ENCODE data around the gene PI4KB.
A peak's percentile ranks its signal among the peaks of the same experiment; 100 is the strongest.

Gene PI4KB

GRCh38 chr1:151318975-151319374, 8.2 kb downstream of the PI4KB start:
- H3K9me3 ChIP-seq (ENCODE audit: control extremely low read depth in 1 of 5, control insufficient read depth in 4 of 5, insufficient read depth in 2 of 5, low read depth in 1 of 5, low read length in 4 of 5), result no peaks in the 10 kb centered on the region
- H3K27ac ChIP-seq (ENCODE audit: insufficient read depth in 1 of 2, low read depth in 1 of 2, low read length in 2 of 2, poor library complexity in 1 of 2, severe bottlenecking in 2 of 2), result no peak overlapping the region
- H3K4me3 ChIP-seq (ENCODE audit: control insufficient read depth in 1 of 7, extremely low read depth in 1 of 7, insufficient read depth in 4 of 7, low read depth in 2 of 7, low read length in 6 of 7), result no peak overlapping the region
- 100% methylated on average over 2 of the region's 3 CpGs for WGBS (ENCODE audit: insufficient coverage)
- DNase-seq, result no peak
- no peaks in the 10 kb centered on the region for H3K27me3 ChIP-seq (replicated peaks in 2 of 5; ENCODE audit: control insufficient read depth in 4 of 5, insufficient read depth in 5 of 5, low read length in 4 of 5)
- peaks cover 14 to 68% (median 49%) of the 10 kb centered on the region in 4 experiments for H3K36me3 ChIP-seq (ENCODE audit: control insufficient read depth in 4 of 4, insufficient read depth in 4 of 4, low read length in 3 of 4)
- ChIA-PET POLR2A (no interaction called here), CTCF (interaction anchor here (0.9 to 41.8 kb wide), 3 partner anchors 6 to 618 kb away, joined by 3 to 644 read pairs (median 644); partner anchors contain the start of gene PI4KB)
- H3K4me1 ChIP-seq (ENCODE audit: control extremely low read depth in 1 of 4, control insufficient read depth in 4 of 4, insufficient read depth in 4 of 4, low read length in 3 of 4), result no peaks in the 10 kb centered on the region

GRCh38 chr1:151315565-151316235, 11.5 kb downstream of the PI4KB start:
- CTCF ChIA-PET, result interaction anchor here (41.8 kb wide), 1 partner anchor 17 kb away, joined by 644 read pairs; the partner anchor contains the start of gene PI4KB
- DNase-seq, result no peak
- Histone ChIP-seq H3K36me3 (ENCODE audit: control insufficient read depth in 4 of 4, insufficient read depth in 4 of 4, low read length in 3 of 4) (peaks cover 21 to 79% (median 60%) of the 10 kb centered on the region in 4 experiments), H3K9me3 (ENCODE audit: control extremely low read depth in 1 of 5, control insufficient read depth in 4 of 5, insufficient read depth in 2 of 5, low read depth in 1 of 5, low read length in 4 of 5) (no peaks in the 10 kb centered on the region), H3K27me3 (replicated peaks in 2 of 5; ENCODE audit: control insufficient read depth in 4 of 5, insufficient read depth in 5 of 5, low read length in 4 of 5) (no peaks in the 10 kb centered on the region), H3K4me3 (ENCODE audit: control insufficient read depth in 1 of 7, extremely low read depth in 1 of 7, insufficient read depth in 4 of 7, low read depth in 2 of 7, low read length in 6 of 7) (no peak overlapping the region), H3K4me1 (ENCODE audit: control extremely low read depth in 1 of 4, control insufficient read depth in 4 of 4, insufficient read depth in 4 of 4, low read length in 3 of 4) (no peaks in the 10 kb centered on the region), H3K27ac (ENCODE audit: insufficient read depth in 1 of 2, low read depth in 1 of 2, low read length in 2 of 2, poor library complexity in 1 of 2, severe bottlenecking in 2 of 2) (no peak overlapping the region)
- POLR2A ChIA-PET, result no interaction called here
- WGBS (ENCODE audit: insufficient coverage), result 99% methylated on average over 12 of the region's 17 CpGs

- 85% methylated on average over 2 of the region's 3 CpGs for WGBS (ENCODE audit: insufficient coverage)
- H3K27me3 ChIP-seq (replicated peaks in 2 of 5; ENCODE audit: control insufficient read depth in 4 of 5, insufficient read depth in 5 of 5, low read length in 4 of 5), result no peaks in the 10 kb centered on the region
- peaks cover 19 to 80% (median 65%) of the 10 kb centered on the region in 4 experiments for H3K36me3 ChIP-seq (ENCODE audit: control insufficient read depth in 4 of 4, insufficient read depth in 4 of 4, low read length in 3 of 4)
- ChIA-PET POLR2A (no interaction called here), CTCF (interaction anchor here (0.6 to 41.8 kb wide), 6 partner anchors 10 to 289 kb away, joined by 3 to 644 read pairs (median 6); partner anchors contain the start of gene PI4KB)
- H3K4me1 ChIP-seq (ENCODE audit: control extremely low read depth in 1 of 4, control insufficient read depth in 4 of 4, insufficient read depth in 4 of 4, low read length in 3 of 4), result no peaks in the 10 kb centered on the region
- no peaks in the 10 kb centered on the region for H3K9me3 ChIP-seq (ENCODE audit: control extremely low read depth in 1 of 5, control insufficient read depth in 4 of 5, insufficient read depth in 2 of 5, low read depth in 1 of 5, low read length in 4 of 5)
- no peak overlapping the region for H3K4me3 ChIP-seq (ENCODE audit: control insufficient read depth in 1 of 7, extremely low read depth in 1 of 7, insufficient read depth in 4 of 7, low read depth in 2 of 7, low read length in 6 of 7)
- no peak for DNase-seq
- H3K27ac ChIP-seq (ENCODE audit: insufficient read depth in 1 of 2, low read depth in 1 of 2, low read length in 2 of 2, poor library complexity in 1 of 2, severe bottlenecking in 2 of 2), result no peak overlapping the region
Observed at GRCh38 chr1:151314137-151314875, 12.9 kb downstream of the PI4KB start.

- ChIA-PET CTCF (interaction anchor here (0.6 to 41.8 kb wide), 5 partner anchors 9 to 288 kb away, joined by 3 to 644 read pairs (median 7); partner anchors contain the start of gene PI4KB), POLR2A (no interaction called here)
- no peaks in the 10 kb centered on the region for H3K27me3 ChIP-seq (replicated peaks in 2 of 5; ENCODE audit: control insufficient read depth in 4 of 5, insufficient read depth in 5 of 5, low read length in 4 of 5)
- H3K4me3 ChIP-seq (ENCODE audit: control insufficient read depth in 1 of 7, extremely low read depth in 1 of 7, insufficient read depth in 4 of 7, low read depth in 2 of 7, low read length in 6 of 7), result no peak overlapping the region
- no peaks in the 10 kb centered on the region for H3K9me3 ChIP-seq (ENCODE audit: control extremely low read depth in 1 of 5, control insufficient read depth in 4 of 5, insufficient read depth in 2 of 5, low read depth in 1 of 5, low read length in 4 of 5)
- H3K4me1 ChIP-seq (ENCODE audit: control extremely low read depth in 1 of 4, control insufficient read depth in 4 of 4, insufficient read depth in 4 of 4, low read length in 3 of 4), result no peaks in the 10 kb centered on the region
- peaks cover 20 to 82% (median 64%) of the 10 kb centered on the region in 4 experiments for H3K36me3 ChIP-seq (ENCODE audit: control insufficient read depth in 4 of 4, insufficient read depth in 4 of 4, low read length in 3 of 4)
- WGBS (ENCODE audit: insufficient coverage), result 86% methylated on average over 2 of the region's 2 CpGs
- no peak for DNase-seq
- peak overlapping the region in 1 of 2 experiments; percentile 3 for H3K27ac ChIP-seq (ENCODE audit: insufficient read depth in 1 of 2, low read depth in 1 of 2, low read length in 2 of 2, poor library complexity in 1 of 2, severe bottlenecking in 2 of 2)
Observed at GRCh38 chr1:151313501-151313900, 13.7 kb downstream of the PI4KB start.

GRCh38 chr1:151312826-151313225, 14.4 kb downstream of the PI4KB start:
- H3K4me1 ChIP-seq (ENCODE audit: control extremely low read depth in 1 of 4, control insufficient read depth in 4 of 4, insufficient read depth in 4 of 4, low read length in 3 of 4), result no peaks in the 10 kb centered on the region
- POLR2A ChIA-PET, result no interaction called here
- H3K4me3 ChIP-seq (ENCODE audit: control insufficient read depth in 1 of 7, extremely low read depth in 1 of 7, insufficient read depth in 4 of 7, low read depth in 2 of 7, low read length in 6 of 7), result no peak overlapping the region
- peak overlapping the region in 1 of 2 experiments; percentile 3 for H3K27ac ChIP-seq (ENCODE audit: insufficient read depth in 1 of 2, low read depth in 1 of 2, low read length in 2 of 2, poor library complexity in 1 of 2, severe bottlenecking in 2 of 2)
- WGBS (ENCODE audit: insufficient coverage), result 93% methylated on average over 6 of the region's 8 CpGs
- CTCF ChIA-PET, result interaction anchor here (2.1 to 41.8 kb wide), 3 partner anchors 8 to 19 kb away, joined by 7 to 644 read pairs (median 42); partner anchors contain the start of gene PI4KB
- no peaks in the 10 kb centered on the region for H3K27me3 ChIP-seq (replicated peaks in 2 of 5; ENCODE audit: control insufficient read depth in 4 of 5, insufficient read depth in 5 of 5, low read length in 4 of 5)
- no peak for DNase-seq
- no peaks in the 10 kb centered on the region for H3K9me3 ChIP-seq (ENCODE audit: control extremely low read depth in 1 of 5, control insufficient read depth in 4 of 5, insufficient read depth in 2 of 5, low read depth in 1 of 5, low read length in 4 of 5)
- H3K36me3 ChIP-seq (ENCODE audit: control insufficient read depth in 4 of 4, insufficient read depth in 4 of 4, low read length in 3 of 4), result peaks cover 24 to 89% (median 71%) of the 10 kb centered on the region in 4 experiments

GRCh38 chr1:151312411-151312810, 14.8 kb downstream of the PI4KB start:
- CTCF ChIA-PET, result interaction anchor here (1.6 to 41.8 kb wide), 4 partner anchors 8 to 20 kb away, joined by 5 to 644 read pairs (median 24); partner anchors contain the start of gene PI4KB
- Histone ChIP-seq H3K27ac (ENCODE audit: insufficient read depth in 1 of 2, low read depth in 1 of 2, low read length in 2 of 2, poor library complexity in 1 of 2, severe bottlenecking in 2 of 2) (peak overlapping the region in 1 of 2 experiments; percentile 56), H3K4me1 (ENCODE audit: control extremely low read depth in 1 of 4, control insufficient read depth in 4 of 4, insufficient read depth in 4 of 4, low read length in 3 of 4) (no peaks in the 10 kb centered on the region), H3K27me3 (replicated peaks in 2 of 5; ENCODE audit: control insufficient read depth in 4 of 5, insufficient read depth in 5 of 5, low read length in 4 of 5) (no peaks in the 10 kb centered on the region), H3K9me3 (ENCODE audit: control extremely low read depth in 1 of 5, control insufficient read depth in 4 of 5, insufficient read depth in 2 of 5, low read depth in 1 of 5, low read length in 4 of 5) (no peaks in the 10 kb centered on the region), H3K4me3 (ENCODE audit: control insufficient read depth in 1 of 7, extremely low read depth in 1 of 7, insufficient read depth in 4 of 7, low read depth in 2 of 7, low read length in 6 of 7) (no peak overlapping the region), H3K36me3 (ENCODE audit: control insufficient read depth in 4 of 4, insufficient read depth in 4 of 4, low read length in 3 of 4) (peaks cover 24 to 91% (median 73%) of the 10 kb centered on the region in 4 experiments)
- DNase-seq, result no peak
- POLR2A ChIA-PET, result no interaction called here
- 100% methylated on average over 1 of the region's 4 CpGs for WGBS (ENCODE audit: insufficient coverage)
